Measurements from ENCODE around the gene KRT80. TPM values are rescaled to one million over a fixed set of nuclear protein-coding genes. Genes with fewer than 3 reads are reported as not detected.

Gene KRT80
- total and polyA plus RNA-seq, 2 of the 13 experiments (the other 11 are each of a cell fraction or from before 2014, with no cell fraction given) = 0.27 to 0.53 TPM

DNA sequence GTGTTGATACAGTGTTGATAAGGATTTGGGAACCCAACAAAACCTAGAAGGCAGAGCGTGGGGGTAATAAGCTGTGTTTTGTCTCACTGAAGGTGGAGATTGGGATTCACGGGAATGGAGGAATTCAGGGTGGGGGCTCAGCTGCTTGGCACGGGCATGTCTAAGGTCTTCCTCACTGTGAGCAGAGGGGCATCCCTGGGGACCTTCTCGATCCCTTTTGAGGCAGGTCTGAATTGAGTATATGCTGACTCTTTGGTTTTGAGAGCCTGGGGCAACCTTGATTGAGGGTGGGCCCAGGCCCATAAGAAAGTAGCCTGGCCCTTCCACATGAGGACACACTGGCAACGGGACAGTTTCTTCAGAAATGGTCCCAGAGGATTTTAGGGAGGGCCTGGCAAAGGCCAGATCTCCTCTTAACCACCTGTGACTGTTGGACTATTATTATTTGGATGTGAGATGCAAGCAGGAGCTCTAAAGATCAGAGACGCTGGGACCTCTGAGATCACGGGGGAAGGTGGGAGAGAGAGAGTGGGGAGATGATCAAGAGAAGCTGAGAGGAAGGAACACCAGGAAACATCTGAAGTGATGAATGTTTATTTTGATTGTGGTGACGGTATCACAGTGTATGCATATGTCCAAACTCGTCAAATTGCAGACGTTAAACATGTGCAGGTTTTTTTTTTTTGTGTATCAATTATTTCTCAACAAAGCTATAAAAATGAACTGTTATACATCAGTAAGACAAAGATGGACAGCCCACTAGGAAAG lies 63.9 kb downstream of the KRT80 start:
- intact Hi-C loops (cut with micrococcal nuclease; ENCODE audit: unreplicated experiment) (no loop called here), in situ Hi-C loops (cut with HindIII; ENCODE audit: extremely low pct_ligation_motif_present, low pct_unique_long_range_greater_than_20kb) (loop anchor here (25.0 kb wide), 2 partner anchors 409 to 859 kb away; no protein-coding TSS in a partner anchor)
- no peak for FAIRE-seq
- no peak for DNase-seq (ENCODE audit: low spot score)
- Histone ChIP-seq H3K27me3 (ENCODE audit: control insufficient read depth in 1 of 2, insufficient read depth in 2 of 2, low read length in 2 of 2) (peaks cover 4 to 36% of the 10 kb centered on the region in 2 experiments; a peak in 3 of 5 replicates), H3K27ac (ENCODE audit: extremely low read length, insufficient read depth, low read length) (no peak overlapping the region), H2AFZ (ENCODE audit: low read length) (no peak overlapping the region), H3K36me3 (replicated peaks in 1 of 2; ENCODE audit: control insufficient read depth in 1 of 2, insufficient read depth in 2 of 2, low read length in 2 of 2) (no peaks in the 10 kb centered on the region), H3K79me2 (ENCODE audit: insufficient read depth, low read length) (no peaks in the 10 kb centered on the region), H3K4me1 (ENCODE audit: insufficient read depth, low read length) (peaks cover 12% of the 10 kb centered on the region), H3K9me3 (ENCODE audit: low read length) (no peaks in the 10 kb centered on the region), H3K4me2 (ENCODE audit: low read depth, low read length) (no peak overlapping the region), H3K9ac (ENCODE audit: insufficient read depth, low read depth, low read length) (no peak overlapping the region), H4K20me1 (ENCODE audit: insufficient read depth, low read length) (no peaks in the 10 kb centered on the region), H3K4me3 (replicated peaks in 1 of 3; ENCODE audit: insufficient read depth in 1 of 3, low read depth in 2 of 3, low read length in 3 of 3) (no peak overlapping the region)
- WGBS (ENCODE audit: low lambda C conversion rate) = 32% methylated on average over 9 of the region's 10 CpGs
- no TSS peak for BruUV-seq (replicated peaks)
- ATAC-seq = no peak
- CTCF ChIA-PET (ENCODE audit: low intra/inter-chr PET ratio, low total read pairs) = no interaction called here
- TF ChIP-seq ISX (CRISPR knock-in tag; conservative IDR thresholded peaks at IDR 0.05) (no peak), ADNP (CRISPR knock-in tag; IDR thresholded peaks at IDR 0.05) (no peak), ZNF136 (CRISPR knock-in tag; IDR thresholded peaks at IDR 0.05; ENCODE audit: low read depth) (no peak), ZFP36L2 (CRISPR knock-in tag; IDR thresholded peaks at IDR 0.05) (no peak)
- TF ChIP-seq, protein P1, sequence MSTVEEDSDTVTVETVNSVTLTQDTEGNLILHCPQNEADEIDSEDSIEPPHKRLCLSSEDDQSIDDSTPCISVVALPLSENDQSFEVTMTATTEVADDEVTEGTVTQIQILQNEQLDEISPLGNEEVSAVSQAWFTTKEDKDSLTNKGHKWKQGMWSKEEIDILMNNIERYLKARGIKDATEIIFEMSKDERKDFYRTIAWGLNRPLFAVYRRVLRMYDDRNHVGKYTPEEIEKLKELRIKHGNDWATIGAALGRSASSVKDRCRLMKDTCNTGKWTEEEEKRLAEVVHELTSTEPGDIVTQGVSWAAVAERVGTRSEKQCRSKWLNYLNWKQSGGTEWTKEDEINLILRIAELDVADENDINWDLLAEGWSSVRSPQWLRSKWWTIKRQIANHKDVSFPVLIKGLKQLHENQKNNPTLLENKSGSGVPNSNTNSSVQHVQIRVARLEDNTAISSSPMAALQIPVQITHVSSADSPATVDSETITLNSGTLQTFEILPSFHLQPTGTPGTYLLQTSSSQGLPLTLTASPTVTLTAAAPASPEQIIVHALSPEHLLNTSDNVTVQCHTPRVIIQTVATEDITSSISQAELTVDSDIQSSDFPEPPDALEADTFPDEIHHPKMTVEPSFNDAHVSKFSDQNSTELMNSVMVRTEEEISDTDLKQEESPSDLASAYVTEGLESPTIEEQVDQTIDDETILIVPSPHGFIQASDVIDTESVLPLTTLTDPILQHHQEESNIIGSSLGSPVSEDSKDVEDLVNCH (CRISPR knock-in tag; IDR thresholded peaks at IDR 0.05) = no peak
- POLR2A ChIA-PET = interaction anchor here (1.0 kb wide), 1 partner anchor 107 kb away, joined by 3 read pairs; no protein-coding TSS in a partner anchor
